SHP77 treated with DMSO at 0.1 percent for 48 hours (cell line): Measurements from ENCODE around the gene RIPOR2.

ENCODE experiments used
- DNase-seq: peaks from one replicate; lab custom pipeline; 2025; lab: John Stamatoyannopoulos, UW

The RIPOR2 gene

DNA sequence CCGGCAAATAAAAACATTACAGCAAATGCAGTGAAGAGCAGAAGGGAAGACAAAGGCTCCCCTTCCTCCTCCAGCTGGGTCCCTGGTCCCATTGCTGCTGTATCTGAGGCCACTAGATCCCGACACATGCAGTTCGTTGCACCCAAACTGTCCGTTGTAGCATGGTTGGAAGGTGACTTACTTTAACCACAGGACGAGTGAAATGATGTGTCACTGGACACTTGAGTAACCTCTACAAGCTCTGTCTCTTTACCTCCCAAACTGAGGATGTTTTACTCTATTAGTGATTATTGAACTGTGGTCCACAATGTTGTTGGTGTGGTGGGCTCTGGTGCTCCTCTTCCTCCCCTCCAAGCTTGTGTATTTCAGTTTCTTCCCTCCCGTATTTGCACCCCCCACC, 90.9 kb downstream of the RIPOR2 start:
- DNase-seq: no peak

DNA sequence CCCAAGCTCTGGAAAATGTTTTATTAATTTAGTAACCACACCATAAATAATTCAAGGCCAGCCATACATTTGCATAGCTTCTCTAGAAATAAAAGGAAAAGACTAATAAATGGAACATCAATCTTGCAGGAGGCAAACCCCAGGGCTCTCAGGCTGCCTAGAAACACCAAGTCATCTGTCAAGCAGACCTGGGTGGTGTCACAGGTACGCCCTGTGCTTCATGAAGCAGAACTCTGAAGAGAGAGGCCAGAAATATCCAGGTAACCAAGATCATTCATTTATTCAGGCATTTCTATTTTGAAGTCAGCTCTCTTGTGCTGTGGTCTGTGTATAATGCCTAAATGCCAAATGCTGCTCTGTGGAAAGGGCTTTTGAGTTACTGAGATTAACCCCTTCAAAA, 91.7 kb downstream of the RIPOR2 start:
- DNase-seq: no peak

DNA sequence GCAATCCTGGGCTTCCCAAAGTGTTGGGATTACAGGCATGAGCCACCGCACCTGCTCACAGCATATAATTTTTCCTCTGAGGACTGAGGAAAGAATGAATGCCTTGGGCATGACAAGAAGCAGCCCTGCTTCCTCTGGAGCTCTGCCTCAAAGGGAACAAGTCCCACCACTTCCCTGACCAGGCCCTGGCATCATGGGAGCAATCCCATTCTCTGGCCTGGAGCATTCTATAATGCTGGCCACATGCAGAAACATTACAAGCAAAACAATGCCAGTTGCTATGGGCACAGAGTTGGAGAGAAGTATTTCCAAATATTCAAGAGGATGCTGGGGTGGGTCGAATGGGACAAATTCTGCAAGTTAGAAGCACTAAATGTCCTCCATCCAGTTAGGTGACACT, 95.6 kb downstream of the RIPOR2 start:
- DNase-seq: no peak

DNA sequence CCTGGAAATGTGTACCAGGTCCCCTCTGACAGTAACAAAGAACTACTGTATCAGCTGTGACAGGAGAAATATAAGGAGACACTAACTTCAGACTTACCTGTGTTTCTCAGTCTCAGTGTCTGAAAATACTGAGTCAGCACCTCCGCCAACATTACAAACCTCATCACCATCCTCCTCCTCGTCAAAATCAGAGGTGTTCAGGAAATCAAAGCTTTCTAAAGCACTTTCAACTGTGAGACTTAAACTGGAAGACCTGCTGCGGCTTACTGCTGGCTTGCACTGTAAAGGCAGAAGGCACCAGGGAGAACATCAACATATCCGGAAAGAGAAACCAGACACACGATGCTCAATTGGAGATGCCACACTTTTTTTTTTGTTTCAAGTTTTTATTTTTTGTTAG, 96.8 kb downstream of the RIPOR2 start:
- DNase-seq: no peak

DNA sequence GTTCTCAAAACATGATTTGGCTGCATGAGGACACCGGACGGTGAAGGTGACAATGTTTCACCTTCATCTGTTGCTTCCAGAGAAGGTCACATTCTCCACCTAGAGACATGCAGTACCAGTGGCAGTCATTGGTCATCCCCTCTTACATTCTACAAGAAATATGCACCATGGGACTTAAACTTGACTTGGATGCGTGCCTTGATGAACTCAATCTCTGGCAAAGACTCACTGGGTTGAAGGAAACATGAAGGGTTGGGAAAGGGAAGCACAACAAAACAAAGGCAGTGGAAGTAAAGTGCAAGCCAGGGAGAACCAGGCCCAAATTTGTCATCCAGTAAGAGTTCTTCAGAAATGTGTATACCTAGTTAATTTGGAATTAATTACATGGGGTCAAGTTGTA, 97.7 kb downstream of the RIPOR2 start:
- no peak for DNase-seq

DNA sequence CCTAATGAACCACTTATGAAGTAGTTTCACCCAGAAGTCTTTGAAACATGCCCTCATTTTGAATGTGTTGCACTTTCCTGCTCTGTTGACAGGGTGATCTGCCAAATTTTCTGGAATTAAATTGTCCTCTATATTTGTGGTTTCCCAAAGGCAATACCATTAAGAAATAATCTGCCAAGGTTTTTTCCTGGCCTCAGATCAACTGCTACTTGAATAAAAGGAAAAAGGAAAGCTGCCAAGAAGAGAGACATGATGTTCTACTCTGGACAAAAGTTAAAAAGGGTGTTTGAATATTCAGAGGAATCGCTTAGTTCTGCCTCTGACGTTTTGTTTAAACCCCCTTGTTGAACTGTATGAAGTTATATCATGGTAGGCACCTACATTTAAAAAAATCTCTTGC, 99.7 kb downstream of the RIPOR2 start:
- no peak for DNase-seq

DNA sequence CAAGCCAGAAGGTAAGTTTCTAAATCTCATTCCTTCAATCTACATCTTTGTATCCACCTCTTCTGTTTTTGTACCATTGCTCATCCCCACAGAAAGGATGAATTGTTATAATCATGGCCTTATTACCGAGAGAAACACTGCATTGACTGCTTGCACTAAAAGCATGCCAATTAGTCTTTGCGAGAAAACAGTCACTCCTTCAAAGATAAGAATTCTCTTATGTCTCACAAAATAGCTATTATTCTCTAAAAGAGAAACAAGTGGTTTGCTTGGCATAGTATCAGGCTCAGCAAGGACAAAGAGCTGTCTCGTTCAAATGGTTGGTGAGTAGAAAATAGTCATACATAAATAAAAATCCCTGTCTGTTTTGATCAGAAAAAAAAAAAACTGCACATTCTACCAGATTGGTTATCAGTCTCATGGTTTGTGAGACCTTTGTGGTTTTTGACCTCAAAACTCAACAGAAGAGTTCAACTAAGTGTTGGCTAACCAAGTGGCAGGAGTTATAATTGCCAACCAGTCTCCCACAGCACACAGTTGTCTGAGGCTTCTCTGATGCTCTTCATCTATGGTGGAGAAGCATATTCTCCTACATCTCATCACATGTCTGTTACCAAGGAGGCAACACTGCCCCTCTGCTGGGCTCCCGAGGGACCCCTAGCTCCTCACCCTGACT, 101.9 kb downstream of the RIPOR2 start:
- DNase-seq: no peak

DNA sequence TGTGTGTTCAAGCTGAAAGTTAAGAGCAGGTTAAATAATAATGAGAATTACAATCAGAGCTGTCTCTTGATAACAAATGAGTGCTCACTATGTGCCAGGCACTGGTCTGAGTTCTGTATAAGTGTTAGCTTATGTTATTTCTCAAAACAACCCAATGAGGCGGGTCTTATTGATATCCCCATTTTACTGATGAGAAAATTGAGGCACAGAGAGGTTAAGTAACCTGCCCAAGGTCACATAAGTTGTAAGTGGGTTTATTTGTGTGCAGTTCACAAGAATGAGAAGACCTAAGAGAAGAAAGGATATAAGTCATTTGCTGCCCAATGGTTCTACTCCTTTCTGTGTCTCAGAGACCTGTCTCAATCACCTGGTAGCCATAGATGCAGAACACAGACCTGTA, 103.0 kb downstream of the RIPOR2 start:
- no peak for DNase-seq

DNA sequence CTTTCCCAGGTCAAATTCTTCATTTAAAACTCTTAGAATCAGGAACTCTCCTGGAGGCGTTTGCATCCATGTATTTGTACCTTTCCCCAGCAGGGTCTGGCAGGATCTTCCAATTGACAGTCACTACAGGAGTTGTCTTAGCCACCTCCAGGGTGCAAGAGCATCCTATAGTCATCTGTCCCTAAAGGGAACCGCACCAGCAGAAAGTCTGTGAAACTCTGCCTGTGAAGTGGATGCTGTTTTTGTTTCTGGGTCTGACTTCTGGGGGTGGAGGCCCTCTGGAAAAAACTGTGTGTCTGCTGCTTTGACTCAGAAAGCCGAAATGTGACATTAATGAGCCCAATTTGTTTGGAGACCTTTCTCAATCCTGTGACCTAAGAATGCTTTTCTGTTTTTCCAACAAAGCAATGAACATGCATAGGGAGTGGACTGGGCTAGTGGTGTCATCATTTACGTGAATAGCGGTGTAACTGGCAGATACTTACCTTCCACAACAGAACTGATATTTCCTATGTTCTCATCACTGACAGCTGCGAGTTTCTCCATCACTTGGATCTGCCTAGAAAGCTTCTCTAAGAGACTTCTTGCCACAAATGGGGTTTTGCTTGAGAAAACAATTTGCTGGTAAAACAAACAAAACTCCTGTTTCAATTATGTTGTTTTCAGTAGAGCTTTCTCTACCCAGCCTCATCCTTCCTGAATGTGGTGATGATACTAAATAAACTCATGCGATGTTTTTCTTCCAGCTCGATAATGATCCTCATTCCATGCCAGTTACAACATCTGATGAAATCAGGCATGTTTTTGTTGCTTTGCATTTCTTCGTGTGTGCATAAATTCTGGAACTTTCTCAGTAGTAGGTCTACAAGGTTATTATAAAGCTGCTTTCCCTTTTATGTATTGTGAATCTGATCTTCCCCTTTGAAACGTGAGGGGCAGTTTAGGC, 103.7 kb downstream of the RIPOR2 start:
- no peak for DNase-seq

DNA sequence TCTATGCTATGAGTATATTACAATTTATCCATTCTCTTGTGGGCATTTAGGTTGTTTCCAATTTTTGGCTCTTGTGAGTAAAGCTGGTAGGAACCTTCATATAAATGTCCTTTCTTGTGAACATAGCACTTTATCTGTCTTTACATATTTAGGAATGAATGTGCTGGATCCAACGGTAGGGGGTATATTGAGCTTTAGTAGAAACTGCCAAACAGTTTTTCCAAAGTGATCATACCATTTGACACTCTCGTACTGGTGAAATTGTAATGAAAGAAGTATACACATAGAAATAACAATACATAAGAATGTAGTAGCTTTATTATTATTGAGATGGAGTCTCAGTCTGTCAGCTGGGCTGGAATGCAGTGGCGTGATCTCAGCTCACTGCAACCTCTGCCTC, 106.1 kb downstream of the RIPOR2 start:
- no peak for DNase-seq

DNA sequence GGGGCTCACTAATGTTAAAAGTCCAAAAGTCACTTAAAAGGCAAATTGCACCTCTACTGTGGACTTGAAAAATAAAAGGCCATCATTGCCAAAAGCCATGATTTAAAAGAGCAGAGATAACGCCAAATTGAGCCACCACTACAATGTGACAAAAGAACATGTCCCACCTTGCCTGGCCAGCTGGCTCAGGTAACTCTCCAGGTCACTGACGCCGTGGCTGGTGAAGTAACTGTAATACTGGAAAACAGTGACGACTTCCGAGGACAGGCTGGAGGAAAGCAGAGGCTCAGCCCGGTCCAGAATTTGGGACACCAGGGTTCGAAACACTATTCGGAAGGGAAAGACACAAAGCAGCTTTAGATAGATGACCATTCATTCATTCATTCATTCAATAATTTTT, 107.8 kb downstream of the RIPOR2 start:
- DNase-seq: no peak

DNA sequence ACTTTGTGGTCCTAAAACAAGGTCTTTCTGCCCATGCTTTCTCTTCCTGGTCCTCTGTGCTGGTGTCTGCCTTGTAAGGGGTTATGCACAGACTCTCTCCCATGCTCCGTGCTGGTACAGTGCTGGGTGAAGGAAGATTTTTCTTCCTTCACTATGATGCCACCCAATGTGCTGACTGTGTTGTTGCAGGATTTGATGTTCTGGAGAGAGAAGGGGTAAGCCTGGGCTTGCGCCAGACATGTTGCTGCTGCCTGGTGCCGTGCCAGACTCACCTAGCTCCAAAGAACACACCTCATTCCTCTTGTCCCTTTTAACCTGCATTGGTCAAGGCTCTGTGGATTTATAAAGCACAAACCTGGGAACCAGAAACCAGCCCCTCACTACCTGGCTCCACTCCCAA, 108.6 kb downstream of the RIPOR2 start:
- no peak for DNase-seq

DNA sequence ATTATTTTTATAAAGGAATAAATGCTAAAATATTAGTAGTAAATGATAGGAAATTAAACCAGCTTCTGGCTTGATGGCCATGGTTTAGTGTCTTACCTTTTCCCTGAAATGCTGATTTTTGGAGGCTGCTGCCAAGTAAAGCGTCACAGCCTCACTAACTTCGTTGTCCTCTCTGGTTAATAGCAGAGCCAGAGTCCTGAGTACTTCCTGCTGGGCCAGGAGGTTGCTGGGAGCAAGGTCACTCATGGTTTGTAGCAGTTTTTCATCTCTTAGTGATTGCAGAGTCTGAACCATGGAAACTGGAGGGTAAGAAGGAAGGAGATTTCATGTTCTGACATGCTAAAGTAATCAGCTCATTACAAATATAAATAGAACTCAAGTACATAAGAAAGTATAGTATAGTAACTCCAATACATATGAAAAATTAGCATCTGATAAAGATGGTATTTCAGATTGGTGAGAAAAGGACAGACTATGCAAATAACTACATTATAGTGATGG, 110.6 kb downstream of the RIPOR2 start:
- no peak for DNase-seq

DNA sequence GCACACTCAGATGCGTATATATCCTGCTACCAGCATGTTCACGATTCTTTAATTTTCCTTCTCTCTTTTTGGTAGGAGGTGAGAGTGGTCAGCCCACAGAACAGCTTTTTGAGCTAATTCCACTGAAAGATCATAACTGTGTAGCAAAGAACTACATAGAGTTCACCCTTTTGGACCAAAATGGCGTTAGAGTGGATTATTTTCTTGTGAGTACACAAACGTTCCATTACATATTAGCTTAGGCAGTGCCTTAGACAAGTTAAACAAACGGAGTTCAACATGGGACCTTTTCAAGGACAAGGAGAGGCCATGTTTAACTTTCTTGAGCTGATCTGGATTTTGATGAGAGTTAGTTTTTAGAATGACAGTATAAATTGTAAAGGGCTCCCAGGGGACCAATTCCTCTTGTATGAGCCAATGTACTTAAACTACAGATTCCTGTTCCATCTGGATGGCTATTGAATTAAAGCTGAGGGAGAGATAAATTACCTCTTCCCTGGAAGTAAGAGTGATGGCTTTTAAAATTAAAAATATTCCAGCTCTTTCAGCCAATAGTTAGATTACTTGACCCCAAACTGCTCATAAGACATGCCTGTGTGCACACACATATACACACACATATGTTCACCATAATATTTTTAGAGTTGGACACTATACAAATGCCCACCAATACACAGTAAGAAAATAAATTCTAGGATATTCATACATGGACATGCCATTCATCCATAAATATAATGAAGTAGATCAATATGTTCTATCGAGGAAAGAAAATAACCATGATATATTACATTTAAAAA, 111.4 kb downstream of the RIPOR2 start:
- no peak for DNase-seq

DNA sequence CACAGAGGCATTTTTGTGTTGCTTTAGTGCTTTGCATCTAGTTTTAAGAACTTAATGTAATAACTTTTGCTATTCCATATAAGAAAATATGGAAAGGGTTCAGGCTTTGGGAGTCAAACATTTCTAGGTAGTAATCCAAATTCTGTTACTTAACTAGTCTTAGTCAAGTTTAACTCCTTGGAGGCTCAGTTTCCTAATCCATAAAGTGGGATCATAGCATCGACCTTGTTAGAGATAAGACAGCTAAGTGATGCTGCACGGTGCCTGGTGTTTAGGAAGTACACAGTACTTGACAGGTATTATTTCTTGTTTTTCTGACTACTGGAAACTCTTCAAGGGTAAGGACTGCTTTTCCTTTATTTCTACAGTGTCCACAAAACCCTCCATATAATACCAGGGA, 112.6 kb downstream of the RIPOR2 start:
- DNase-seq: no peak

DNA sequence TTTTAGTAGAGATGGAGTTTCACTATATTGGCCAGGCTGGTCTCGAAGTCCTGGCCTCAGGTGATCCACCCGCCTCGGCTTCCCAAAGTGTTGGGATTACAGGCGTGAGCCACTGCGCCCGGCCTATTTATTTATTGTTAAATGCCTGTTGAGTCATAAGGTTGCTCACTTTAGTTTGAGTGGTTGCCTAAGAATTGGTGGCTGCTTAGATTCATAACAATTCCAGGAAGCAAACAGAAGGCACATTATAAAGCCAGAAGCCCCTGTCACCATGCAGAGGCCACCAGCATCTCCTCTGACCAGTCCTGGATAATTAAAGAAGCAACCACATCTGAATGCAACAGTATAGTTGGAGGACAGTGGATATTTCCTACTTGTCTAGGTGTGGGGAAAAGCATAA, 113.1 kb downstream of the RIPOR2 start:
- no peak for DNase-seq

DNA sequence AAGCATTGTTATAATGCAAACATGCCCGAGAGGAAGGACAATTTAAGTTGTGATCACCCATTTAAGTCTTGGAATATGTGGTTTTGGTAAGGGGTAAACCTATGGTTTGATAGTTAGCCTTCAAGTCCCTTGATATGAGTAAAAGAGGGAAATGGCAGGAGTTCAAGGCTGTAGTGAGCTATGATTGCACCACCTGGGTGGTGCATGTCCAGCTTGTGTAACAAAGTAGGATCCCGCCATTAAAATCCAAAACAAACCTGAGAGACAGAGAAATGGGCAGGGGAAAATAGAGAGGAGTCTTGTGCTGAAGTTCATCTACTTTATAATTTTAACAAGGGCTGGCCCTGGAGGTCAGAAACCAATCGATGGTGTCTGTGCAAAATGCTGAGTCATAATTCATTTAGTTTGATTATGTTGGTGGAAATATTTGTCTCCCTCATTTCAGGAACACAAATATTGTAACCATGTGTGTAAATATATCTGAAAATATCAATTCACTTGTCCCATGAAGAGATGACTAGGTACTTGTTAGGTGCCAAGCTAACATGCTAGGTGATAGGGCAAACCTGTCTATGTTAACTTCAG, 113.8 kb downstream of the RIPOR2 start:
- no peak for DNase-seq

DNA sequence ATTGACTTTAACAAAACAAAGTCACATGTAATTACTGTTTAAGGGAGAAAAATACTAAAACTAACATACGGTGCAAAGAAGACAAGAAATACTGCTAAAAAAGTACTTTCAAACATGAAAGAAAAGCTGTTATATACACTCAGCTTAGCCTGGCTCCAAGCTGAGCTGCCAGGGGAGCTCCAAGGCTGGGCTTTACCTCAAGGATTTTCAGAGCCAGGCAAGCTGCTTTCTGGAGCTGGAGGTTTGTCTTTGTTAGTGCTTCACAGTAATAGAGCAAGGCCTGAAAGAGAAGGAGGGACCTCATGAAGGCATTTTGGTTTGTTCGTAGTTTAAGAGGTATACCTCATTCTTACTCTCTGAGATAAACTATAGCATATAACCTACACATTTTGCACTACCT, 117.4 kb downstream of the RIPOR2 start:
- DNase-seq: no peak

DNA sequence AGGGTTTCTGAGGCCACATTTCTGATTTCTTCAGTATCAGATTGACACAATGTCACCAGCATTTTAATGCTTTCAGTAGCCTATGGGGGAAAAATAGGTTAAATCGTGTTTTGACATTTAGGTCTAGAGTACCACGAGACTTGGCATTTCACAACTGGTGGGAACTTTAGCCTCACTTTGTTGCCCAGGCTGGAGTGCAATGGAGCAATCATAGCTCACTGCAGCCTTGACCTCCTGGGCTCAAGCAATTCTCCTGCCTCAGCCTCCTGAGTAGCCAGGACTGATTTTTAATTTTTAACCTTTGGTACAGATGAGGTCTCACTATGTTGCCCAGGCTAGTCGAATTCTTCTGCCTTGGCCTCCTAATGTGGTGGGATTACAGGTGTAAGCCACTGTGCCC, 126.0 kb downstream of the RIPOR2 start:
- DNase-seq: no peak

DNA sequence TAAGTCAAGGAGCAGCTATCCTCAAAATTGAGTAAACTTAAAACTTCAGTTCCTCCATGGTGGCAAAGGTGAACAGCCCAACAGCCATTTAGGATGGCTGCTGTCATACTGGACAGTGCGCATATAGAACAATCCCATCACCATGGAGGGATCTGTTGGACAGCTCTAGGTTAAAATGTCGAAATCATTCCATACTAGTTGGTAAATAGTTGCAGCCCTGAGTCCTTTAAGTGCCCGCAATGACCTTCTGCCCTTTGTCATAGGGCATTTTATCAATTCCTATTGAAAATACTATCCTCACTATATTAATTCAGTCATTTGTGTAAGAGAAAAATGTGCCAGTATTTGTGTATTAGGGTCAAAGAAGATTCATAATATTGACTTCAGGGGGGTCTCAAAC, 128.2 kb downstream of the RIPOR2 start:
- no peak for DNase-seq

DNA sequence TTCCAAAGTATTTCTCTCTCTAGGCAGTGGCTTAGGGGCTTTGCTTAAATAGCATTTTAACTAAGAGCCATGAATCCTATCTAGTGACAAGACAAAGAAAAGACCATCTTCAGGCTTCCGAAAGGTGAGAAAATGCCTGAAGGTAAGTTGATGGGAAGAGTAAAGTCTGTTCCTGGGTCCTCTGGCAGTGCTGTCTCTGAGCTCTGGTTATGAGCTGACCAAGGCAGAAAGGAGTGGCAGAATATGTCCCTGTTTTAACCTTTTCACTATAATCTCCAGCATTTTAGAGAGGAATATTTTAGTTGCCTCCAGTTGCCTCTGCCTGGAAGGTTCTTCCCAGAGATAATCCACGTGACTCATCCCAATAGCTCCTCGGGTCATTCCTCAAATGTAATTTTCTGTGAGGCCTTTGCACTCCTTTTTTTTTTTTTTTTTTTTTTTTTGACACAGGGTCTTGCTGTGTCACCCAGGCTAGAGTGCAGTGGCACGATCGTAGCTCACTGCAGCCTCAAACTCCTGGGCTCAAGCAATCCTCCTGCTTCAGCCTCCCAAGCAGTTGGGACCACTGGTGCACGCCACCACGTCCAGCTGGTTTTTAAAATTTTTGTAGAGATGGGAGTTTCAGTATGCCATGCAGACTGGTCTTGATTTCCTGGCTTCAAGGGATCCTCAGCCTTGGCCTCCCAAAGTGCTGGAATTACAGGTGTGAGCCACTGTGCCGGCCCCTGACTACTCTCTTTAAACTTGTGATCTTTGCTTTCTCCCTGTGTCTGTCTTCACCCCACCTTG, 133.3 kb downstream of the RIPOR2 start:
- no peak for DNase-seq
